Measurements from ENCODE around the gene KNDC1.
"Not testable (repeated sequence)": the region's sequence is repeated elsewhere in the genome, so short reads cannot be mapped to it uniquely, and the experiment has no call there.

KNDC1 gene

GRCh38 chr10:133124357-133125211, 35.4 kb upstream of the KNDC1 start:
- DNase-seq (ENCODE audit: low read depth), result no peak

- no peak for DNase-seq (ENCODE audit: low read depth)
These were observed 34.1 kb upstream of the KNDC1 start for GRCh38 chr10:133125901-133126300.

- no peak for DNase-seq (ENCODE audit: low read depth)
These were observed 33.4 kb upstream of the KNDC1 start for GRCh38 chr10:133126431-133127290.

- DNase-seq (ENCODE audit: low read depth), result peak; percentile 17
These were observed 32.5 kb upstream of the KNDC1 start for GRCh38 chr10:133127291-133128125.

GRCh38 chr10:133128126-133129070, 31.6 kb upstream of the KNDC1 start:
- no peak for DNase-seq (ENCODE audit: low read depth)

GRCh38 chr10:133129071-133129858, 30.8 kb upstream of the KNDC1 start:
- no peak for DNase-seq (ENCODE audit: low read depth)

- DNase-seq (ENCODE audit: low read depth), result no peak
These were observed 30.0 kb upstream of the KNDC1 start for GRCh38 chr10:133129859-133130495.

- no peak for DNase-seq (ENCODE audit: low read depth)
These were observed 29.4 kb upstream of the KNDC1 start for GRCh38 chr10:133130602-133131001.

GRCh38 chr10:133131053-133131452, 29.0 kb upstream of the KNDC1 start:
- no peak for DNase-seq (ENCODE audit: low read depth)

- no peak for DNase-seq (ENCODE audit: low read depth)
These were observed 28.1 kb upstream of the KNDC1 start for GRCh38 chr10:133131734-133132472.

- DNase-seq (ENCODE audit: low read depth), result no peak
These were observed 27.3 kb upstream of the KNDC1 start for GRCh38 chr10:133132473-133133291.

GRCh38 chr10:133133471-133134231, 26.4 kb upstream of the KNDC1 start:
- no peak for DNase-seq (ENCODE audit: low read depth)

- no peak for DNase-seq (ENCODE audit: low read depth)
These were observed 25.5 kb upstream of the KNDC1 start for GRCh38 chr10:133134411-133135115.

- no peak for DNase-seq (ENCODE audit: low read depth)
These were observed 24.9 kb upstream of the KNDC1 start for GRCh38 chr10:133135116-133135465.

GRCh38 chr10:133137486-133138145, 22.4 kb upstream of the KNDC1 start:
- not testable (repeated sequence) for DNase-seq (ENCODE audit: low read depth)

GRCh38 chr10:133139551-133140065, 20.4 kb upstream of the KNDC1 start:
- DNase-seq (ENCODE audit: low read depth), result no peak
